ENCODE measurements around the gene PANX3.
A peak's percentile ranks its signal among the peaks of the same experiment; 100 is the strongest.
"Not testable (repeated sequence)": the region's sequence is repeated elsewhere in the genome, so short reads cannot be mapped to it uniquely, and the experiment has no call there.

PANX3 gene, protein sequence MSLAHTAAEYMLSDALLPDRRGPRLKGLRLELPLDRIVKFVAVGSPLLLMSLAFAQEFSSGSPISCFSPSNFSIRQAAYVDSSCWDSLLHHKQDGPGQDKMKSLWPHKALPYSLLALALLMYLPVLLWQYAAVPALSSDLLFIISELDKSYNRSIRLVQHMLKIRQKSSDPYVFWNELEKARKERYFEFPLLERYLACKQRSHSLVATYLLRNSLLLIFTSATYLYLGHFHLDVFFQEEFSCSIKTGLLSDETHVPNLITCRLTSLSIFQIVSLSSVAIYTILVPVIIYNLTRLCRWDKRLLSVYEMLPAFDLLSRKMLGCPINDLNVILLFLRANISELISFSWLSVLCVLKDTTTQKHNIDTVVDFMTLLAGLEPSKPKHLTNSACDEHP

DNA sequence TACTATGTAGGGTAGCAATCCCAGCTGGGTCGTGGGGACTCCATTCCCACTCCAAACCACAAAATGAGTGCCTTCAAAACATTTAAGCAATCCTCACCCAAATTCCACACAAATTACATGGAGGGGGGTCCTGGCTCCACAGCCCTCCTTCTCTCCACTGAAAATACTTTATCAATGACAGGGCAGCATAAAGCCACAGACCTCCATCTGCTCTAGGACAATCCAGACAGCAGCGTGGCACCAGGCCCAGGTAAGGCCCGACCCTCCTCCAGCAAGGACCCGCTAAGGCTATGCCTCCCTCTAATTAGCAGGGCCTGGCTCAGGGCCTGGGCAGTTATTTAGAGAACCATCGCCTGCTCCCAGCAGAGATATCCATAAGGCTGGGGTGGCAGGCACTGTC, at the start of gene PANX3:
Gene PANX3, plus strand, starts transcription at position 365 of the 400 bp plus-strand sequence. CDS start 129 bp downstream, outside the sequence.
- DNase-seq (ENCODE audit: low read depth) = no peak

DNA sequence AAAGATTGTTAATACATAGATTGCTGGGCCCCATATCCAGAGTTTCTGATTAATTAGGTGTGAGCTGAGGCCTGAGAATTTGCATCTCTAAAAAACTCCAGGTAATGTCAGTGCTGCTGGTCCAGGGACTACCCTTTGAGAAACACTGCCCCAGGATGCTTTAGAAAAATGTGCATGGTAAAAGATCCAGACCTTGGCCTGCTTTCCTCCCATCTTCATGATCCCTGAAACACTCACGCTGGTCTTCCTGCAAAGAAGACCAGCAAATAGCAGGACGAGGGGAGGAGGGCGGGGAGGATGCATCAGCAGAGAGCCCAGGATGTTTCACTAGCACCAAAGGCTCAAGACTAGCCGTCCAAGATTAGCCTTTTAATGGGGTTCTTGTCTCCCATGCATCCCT, 41.5 kb upstream of the PANX3 start, which contains the start of gene OR8A1:
Gene OR8A1, plus strand, starts transcription at position 301 of the 400 bp plus-strand sequence. CDS start 123 bp downstream, outside the sequence.
- DNase-seq (ENCODE audit: low read depth) = no peak

DNA sequence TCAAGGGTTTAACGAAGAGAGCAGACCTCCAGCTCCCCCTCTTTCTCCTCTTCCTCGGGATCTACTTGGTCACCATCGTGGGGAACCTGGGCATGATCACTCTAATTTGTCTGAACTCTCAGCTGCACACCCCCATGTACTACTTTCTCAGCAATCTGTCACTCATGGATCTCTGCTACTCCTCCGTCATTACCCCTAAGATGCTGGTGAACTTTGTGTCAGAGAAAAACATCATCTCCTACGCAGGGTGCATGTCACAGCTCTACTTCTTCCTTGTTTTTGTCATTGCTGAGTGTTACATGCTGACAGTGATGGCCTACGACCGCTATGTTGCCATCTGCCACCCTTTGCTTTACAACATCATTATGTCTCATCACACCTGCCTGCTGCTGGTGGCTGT, 41.1 kb upstream of the PANX3 start:
- DNase-seq (ENCODE audit: low read depth) = no peak

DNA sequence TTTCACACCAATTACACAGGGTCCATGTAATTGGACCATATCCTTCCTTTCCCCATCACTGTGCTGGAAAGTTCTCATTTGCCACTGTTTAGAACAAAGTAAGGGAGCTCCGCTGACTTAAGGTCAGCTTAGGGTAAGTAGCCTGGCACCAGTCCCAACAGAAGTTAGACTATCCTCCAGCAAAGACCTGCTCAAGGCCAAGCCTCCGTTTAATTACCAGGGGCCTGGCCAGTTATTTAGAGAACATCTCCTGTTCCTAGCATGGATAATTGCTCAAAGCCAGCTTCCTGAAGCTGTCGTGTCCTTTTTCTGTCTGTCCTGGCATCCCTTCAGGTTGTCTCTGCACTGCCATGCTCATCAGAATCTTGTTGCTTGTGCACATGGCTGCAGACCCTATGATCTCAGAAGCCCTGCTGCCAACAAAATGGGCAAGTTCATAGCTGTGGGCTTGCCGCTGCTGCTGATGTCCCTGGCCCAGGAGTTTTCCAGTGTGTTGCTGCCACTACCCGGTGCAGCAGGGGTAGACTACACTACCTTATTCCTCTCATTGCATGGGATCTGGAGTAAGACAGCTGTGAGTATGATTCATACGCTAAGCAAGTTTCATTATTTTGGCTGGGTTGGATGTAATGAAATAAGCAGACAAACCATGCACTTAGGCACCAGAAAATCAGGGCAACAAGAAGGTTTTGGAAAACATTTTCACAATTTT, 33.4 kb upstream of the PANX3 start:
- DNase-seq (ENCODE audit: low read depth) = no peak

DNA sequence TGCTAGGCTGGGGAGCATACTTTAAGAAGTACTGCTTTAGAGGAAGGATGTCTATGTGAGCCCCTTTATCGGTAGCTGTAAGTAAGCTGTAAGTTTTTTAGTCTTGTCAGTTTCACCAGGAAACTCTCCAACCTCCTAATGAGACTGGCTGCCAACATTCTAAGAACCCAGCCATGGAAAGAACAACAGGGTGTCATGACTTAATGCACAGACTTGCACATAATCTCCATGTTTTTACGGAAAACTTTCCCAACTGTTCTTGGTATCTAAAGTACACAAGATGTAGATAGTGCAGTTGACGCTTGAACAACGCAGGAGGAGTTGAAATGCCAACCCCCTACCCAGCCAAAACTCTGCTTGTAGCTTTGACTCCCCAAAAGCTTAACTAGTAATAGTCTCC, 32.5 kb upstream of the PANX3 start:
- DNase-seq (ENCODE audit: low read depth) = no peak

DNA sequence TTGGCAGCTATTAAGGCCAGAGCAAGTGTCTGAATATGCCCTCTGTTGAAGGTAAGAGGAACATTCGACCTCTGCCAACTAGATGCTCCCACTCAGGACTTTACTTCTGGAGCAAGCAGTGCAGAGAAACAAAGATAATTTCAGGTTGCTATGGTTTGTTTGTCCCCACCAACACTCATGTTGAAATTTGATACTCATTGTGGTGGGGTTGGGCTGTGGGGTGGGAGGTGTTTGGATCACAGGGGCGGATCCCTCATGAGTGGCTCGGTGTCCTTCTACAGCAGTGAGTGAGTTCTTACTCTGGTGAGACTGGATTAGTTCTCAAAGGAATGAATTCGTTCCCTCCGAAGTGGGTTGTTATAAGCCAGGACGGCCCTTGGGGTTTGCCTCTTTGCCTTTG, 29.4 kb upstream of the PANX3 start:
- peak; percentile 4 for DNase-seq (ENCODE audit: low read depth)

DNA sequence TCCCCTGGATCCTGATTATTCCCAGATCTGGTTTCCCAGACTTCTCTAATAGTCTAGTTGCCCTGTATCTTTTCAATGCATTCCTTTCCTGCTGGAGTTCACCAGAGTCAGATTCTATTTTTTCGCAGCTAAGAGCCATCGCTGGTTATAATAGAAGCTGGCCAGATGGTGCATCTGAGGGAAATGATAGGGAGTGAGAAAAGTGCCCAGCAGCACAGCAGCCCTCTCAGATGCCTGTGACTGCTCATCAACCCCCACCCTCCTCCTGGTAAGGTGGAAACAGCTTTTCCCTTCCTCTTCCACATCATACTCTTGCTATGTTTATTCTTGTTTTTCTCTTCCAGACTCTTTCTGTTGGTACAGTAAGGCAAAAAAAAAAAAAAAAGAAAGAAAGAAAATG, 28.7 kb upstream of the PANX3 start:
- DNase-seq (ENCODE audit: low read depth) = no peak

DNA sequence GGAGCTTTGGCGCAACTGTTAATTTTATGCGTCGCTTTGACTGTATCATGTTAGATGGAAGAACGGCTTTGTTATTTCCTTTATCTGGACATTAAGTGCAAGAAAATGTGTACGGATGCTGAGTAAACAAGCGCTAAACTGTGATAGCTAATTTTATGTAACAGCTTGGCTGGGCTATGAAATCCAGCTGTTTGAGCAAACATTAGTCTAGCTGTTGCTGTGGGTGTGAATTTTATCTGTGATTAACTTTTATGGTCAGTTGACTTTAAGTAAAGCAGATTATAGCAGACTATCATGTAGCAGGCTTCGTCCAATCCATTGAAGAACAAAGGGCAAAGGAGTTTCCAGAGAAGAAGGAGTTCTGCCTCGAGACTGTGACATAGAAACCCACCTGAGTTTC, 27.4 kb upstream of the PANX3 start:
- DNase-seq (ENCODE audit: low read depth) = no peak

DNA sequence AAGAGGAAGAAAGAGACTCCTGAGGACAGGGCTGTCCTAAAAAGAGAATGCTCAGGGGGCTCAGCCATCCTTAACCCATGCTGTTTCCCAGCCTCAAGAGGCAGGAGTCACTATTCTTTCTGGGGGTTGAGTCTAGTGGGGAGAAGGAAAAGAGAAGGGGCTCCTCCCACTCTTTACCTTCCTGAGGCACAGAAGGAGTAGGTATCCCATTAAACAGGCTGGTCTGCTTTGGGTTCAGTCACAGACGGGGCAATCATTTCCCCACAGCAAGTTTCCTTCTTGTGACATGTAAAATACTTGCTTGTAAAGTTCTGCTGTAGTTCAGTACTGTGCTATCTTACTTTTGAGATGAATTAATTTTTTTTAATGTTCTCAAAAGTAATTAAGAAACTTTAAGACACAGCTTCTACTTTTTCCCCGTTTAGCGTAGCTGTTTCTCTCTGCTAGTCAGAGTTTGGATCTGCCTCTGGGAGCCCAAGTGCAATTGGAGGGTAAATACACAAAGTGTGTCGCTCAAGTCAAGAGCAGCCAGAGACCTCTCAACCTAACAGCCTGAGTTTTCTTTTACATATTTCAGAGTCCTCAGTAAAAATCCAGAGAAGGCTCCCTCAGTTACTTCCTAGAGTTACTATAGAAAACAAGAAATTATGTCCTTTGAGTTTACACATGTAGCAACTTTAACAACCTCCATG, 26.4 kb upstream of the PANX3 start:
- DNase-seq (ENCODE audit: low read depth) = no peak

DNA sequence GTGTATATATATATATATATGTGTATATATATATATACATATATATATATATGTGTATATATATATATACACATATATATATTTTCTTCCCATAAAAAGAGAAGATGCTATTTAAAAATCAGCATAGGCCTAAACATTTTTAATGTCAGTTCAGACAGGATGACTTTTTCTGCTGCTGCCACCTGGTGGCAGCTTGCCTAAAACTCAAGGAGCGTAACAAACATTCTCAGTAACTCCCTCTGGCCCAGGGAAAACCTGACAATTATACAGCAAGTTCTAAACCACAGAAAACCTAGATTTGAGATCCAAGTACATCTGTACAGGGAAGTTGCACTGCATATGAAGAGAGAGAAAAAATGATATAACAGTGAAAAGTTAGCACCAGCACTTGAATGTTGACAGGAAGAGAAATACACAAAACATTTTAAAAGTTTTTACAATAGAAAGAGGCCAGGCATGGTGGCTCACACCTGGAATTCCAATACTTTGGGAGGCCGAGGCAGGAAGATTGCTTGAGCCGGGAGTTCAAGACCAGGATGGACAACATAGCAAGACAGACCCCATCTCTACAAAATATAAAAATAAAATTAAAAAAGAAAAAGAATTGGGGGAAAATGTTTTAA, 24.9 kb upstream of the PANX3 start:
- DNase-seq (ENCODE audit: low read depth) = peak; percentile 49

DNA sequence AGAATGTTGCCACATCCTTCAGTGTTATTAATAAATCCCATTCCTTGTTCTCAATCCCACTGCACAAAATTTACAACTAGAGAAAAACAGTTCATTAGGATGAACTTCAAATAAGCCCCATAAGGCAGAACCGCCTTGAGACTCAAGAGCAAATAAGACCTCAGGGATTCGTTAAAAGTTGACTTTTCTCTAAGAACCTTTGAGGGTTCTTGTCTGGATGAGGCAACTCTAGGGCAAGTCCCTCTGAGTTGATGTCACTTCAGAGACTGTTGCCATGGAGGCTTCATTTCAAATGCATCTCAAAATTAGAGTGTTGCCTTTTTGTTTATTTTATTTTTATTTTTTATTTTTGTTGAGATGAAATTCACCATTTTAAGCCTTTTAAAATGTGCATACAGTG, 19.8 kb upstream of the PANX3 start:
- DNase-seq (ENCODE audit: low read depth) = no peak

DNA sequence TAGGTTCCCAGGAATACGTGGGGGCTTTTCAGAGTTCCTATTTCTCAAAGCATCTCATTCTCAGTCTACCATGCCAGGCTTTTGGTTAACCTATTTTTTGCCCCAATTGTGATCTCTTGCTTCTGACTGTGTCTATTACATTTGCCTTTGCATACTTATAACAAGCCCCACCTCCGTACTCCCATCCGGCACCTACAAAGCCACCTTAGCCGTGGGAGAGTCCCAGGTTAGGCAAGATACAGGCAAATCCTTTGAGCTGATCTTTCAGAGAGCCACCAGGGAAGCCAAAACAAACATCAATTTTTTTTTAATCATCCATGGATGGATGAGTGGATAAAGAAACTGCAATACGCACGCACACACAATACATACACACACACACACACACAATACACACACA, 18.6 kb upstream of the PANX3 start:
- no peak for DNase-seq (ENCODE audit: low read depth)

DNA sequence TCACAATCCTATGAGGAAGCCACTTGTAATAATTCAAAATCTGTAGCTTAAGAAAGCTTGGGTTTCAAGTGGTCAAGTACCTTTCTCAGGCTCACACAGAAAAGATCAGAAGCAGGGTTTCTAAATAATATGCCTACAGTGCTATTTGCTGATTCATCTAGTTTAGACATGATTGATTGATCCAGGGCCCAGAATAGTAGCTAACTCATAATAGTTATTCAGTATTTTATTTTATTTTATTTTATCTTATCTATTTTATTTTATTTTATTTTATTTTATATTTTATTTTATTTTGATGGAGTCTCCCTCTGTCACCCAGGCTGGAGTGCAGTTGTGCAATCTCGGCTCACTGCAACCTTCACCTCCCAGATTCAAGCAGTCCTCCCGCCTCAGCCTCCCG, 15.9 kb upstream of the PANX3 start:
- DNase-seq (ENCODE audit: low read depth) = no peak

DNA sequence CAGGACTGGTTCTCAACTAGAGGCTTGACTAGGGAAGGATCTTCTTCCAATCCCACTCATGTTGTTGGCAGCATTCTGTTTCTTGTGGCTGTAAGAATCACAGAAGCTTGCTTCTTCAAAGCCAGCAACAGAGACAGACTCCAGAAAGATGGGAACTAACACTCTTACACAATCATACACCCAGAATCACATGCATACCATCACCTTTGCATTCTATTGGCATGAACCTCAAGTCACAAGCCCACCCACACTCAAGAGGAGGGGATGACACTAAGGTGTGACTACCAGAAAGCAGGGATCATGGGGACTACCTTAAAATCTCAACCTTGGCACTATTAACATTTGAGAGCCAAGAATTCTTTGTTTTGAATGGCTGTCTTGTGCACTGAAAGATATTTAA, 13.6 kb upstream of the PANX3 start:
- DNase-seq (ENCODE audit: low read depth) = no peak

DNA sequence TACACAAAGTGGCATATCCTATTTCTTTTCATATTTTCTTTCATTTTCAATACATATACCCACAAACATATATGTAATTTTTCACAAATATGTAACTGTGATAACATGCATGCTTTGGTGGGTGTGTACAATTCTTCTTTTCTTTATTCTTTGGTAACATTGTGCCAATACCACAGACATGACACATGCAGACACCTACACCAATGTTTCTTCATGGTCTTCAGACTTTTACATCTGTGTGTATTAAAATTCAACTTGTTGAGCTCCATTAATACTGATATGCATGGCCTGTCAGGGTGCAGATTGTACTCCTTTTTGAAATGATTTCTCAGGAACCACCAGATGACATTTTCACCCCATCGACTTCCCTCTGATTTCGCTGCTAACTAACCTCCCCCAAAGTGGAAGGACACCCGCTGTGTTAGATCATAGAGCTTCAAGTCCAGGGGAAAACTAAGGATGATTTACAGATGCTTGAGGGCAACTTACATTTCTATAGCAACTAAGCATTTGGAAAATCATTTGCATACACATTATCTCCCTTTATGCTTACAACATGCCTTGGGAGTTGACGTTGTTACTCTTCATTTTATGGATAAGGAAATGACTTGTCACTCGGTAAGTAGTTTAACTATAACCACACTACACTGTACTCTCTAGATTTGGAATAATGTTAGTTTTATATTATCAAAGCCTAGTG, 10.5 kb upstream of the PANX3 start:
- no peak for DNase-seq (ENCODE audit: low read depth)

DNA sequence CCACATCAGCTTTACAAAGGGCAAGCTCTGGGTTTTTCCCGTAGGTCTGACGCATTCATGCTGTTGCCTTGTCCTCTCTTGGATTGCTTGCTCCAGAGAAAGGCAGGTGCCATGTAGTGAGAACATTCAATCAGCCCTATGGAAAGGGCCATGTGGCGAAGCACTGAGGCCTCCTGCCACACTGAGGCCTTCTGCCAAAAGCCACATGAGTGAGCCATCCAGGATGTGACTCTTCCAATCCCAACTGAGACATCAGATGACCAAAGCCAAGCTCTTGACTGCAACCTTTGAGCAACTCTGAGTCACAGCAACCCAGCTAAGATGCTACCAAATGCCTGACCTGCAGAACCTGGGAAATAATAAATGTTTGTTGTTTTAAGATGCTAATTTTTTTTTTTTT, 9.0 kb upstream of the PANX3 start:
- no peak for DNase-seq (ENCODE audit: low read depth)

DNA sequence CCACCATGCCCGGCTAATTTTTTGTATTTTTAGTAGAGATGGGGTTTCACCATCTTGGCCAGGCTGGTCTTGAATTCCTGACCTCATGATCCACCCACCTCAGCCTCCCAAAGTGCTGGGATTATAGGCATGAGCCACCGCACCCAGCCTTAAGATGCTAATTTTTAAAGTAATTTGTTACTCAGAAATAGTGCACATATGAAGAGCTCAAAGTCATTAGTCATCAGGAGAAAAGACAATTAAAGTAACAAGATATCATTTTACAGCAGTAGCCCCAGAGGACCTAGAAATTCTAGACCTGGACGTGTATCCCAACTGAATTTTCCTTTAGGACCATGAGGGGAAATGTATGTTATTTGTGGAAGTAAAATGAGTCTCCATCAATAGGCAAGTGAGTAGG, 8.5 kb upstream of the PANX3 start:
- DNase-seq (ENCODE audit: low read depth) = not testable (repeated sequence)

DNA sequence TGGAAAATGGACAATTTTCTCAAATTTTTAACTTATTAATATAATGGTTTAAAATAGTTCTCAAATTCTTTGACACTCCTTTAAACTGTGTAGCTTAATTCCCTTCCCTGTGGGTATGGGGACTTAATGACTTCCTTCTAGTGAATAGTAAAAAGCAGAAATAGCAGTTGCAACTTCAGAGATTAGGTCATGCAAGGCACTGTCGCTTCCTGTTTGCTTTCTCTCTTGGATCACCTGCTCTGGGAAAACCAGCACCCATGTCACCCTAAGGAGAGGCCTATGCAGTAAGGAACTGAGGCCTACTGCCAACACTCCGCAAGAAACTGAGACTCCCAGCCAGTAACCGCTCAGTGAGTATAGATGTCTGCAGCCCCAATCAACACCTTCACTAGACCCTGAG, 5.5 kb upstream of the PANX3 start:
- DNase-seq (ENCODE audit: low read depth) = no peak

DNA sequence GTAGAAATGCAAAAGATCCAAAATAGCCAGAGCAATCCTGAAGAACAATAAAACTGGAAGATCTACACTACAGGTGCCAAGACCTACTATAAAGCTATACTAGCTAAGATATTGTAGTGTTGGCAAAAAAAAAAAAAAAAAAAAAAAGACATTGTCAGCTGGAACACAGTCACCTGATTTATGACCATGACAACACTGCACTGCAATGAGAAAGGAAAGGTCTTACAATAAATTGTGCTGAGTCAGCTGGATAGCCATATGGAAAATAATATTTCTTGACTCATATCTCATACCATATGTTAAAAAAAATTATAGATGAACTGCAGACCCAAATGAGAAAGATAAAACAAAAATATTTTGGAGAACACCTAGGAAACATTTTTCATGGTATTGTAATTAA, 3.1 kb upstream of the PANX3 start:
- DNase-seq (ENCODE audit: low read depth) = no peak

DNA sequence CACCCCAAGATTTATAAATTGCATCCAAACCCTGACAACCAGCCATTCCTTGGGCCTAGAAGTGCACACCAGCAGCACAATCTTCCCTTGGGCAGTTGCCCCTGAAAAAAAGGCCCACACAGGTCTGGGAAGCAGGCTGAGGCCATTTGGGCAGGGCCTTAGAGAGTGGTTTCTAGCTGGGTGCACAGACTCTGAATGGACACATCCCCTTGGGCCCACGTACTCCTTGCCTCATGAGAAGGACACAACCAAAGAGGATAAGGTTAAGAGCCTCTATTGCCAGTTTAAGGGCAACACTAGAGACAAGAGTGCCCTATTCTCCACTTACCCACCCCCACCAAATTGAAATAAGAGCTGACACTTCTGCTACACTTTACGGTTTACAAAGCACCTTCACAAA, 933 bp upstream of the PANX3 start:
- DNase-seq (ENCODE audit: low read depth) = no peak

DNA sequence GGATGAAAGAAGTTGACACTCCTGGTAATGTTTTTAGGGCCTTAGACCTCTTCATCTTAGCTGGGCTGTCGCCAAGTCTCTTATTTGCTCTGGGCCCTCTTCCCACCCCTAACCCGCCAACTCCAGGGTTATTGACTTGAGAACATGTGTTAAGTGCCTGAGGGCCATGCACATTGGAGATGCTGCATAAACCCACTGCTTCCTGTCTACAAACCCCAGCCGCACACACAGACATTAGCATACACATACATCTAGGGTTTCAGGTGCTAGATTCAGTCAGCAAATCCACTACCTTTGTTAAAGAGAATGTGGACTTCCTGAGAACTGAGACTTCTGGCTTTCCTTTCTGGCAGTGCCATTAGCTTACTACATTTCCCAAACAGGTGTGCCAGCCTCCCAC, 817 bp downstream of the PANX3 start:
- no peak for DNase-seq (ENCODE audit: low read depth)

Data from amniotic epithelial cell (primary cell).